ES-I3 (cell line): Measurements from ENCODE around the gene PAFAH2.

ENCODE experiments used
- H3K36me3 ChIP-seq: 2 replicates; pipeline ENCODE4 v1.6.1; 2013; ENCODE audit warnings: mild to moderate bottlenecking, low read length, control low read depth, moderate library complexity; ENCODE audit not compliant: insufficient read depth
- H3K4me1 ChIP-seq: 2 replicates; pipeline ENCODE4 v1.6.1; 2013; ENCODE audit warnings: mild to moderate bottlenecking, control low read depth, low read length; ENCODE audit not compliant: insufficient read depth
- H3K9ac ChIP-seq: 2 replicates; pipeline ENCODE4 v1.6.1; 2013; ENCODE audit warnings: low read depth, mild to moderate bottlenecking, low read length, moderate library complexity
- H3K9me3 ChIP-seq: 2 replicates; pipeline ENCODE4 v1.6.1; 2013; ENCODE audit warnings: mild to moderate bottlenecking, low read length, moderate library complexity; ENCODE audit not compliant: control insufficient read depth, insufficient read depth

The PAFAH2 gene

GRCh38 chr1:25997828-25998761 is at the start of gene PAFAH2:
Gene PAFAH2 (minus strand): TSS chr1:25998063. CDS start chr1:25990816, 7,247 bp downstream.
- peak within 1 kb of the TSS; percentile 72 for H3K9ac ChIP-seq
- H3K9me3 ChIP-seq = no peaks in the 10 kb centered on the region
- H3K4me1 ChIP-seq = peaks cover 10% of the 10 kb centered on the region
- no peaks in the 10 kb centered on the region for H3K36me3 ChIP-seq

- H3K36me3 ChIP-seq = no peaks in the 10 kb centered on the region
- H3K9me3 ChIP-seq = no peaks in the 10 kb centered on the region
- H3K4me1 ChIP-seq = no peaks in the 10 kb centered on the region
- no peak overlapping the region for H3K9ac ChIP-seq
These were observed 49.5 kb upstream of the PAFAH2 start for GRCh38 chr1:26047278-26047874.

DNA sequence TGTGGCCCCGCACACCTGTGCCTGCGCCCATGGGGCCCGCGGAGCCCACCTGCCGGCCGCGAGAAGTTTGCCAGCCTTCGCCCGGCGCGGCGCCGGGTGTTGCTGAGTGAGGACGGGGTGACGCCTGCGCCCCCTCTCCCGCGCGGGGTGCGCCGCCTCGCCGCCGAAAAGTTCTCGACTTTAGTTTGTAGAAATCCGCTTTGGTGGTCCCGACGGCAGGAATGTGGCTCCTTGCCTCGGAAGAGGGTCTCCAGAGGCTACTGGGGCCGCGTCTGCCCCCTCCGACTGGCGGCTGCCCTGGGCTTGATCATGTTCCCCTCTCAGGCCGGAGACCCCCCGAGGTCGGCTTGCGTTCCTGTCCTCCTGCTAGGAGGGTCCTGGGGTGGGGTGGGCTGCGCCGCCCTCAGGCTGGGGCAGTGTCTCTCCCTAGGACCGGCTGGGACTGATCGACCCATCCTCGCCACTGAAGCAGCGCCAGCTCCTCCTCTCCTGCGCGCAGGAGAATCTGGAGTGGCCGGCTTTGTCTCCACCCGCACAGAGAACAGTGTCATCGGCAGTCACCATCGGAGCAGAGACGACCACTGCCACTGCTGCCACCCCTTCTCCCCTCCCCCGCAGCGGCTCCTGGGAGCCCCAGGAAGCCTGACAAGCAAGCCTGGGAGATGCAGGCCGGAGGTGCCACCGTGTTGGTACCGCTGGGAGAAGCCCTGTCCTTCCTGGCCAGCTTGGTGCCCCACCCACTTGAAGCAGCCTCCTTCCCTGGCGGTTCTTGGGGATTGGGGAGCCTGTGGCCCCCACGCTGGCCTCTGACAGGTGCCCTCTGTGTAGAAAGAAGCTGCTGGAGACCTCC is 48.6 kb upstream of the PAFAH2 start:
- no peaks in the 10 kb centered on the region for H3K9me3 ChIP-seq
- peak overlapping the region; percentile 55; the same call in 1 of the 2 replicates for H3K9ac ChIP-seq
- H3K4me1 ChIP-seq = no peaks in the 10 kb centered on the region
- H3K36me3 ChIP-seq = no peaks in the 10 kb centered on the region

GRCh38 chr1:26045722-26046245 is 47.9 kb upstream of the PAFAH2 start, which contains the start of gene SLC30A2:
Gene SLC30A2 (minus strand): TSS chr1:26046118. CDS start chr1:26045896, 222 bp downstream.
- no peaks in the 10 kb centered on the region for H3K9me3 ChIP-seq
- no peaks in the 10 kb centered on the region for H3K36me3 ChIP-seq
- H3K9ac ChIP-seq = peak within 1 kb of the TSS; percentile 55; the same call in 1 of the 2 replicates
- no peaks in the 10 kb centered on the region for H3K4me1 ChIP-seq

DNA sequence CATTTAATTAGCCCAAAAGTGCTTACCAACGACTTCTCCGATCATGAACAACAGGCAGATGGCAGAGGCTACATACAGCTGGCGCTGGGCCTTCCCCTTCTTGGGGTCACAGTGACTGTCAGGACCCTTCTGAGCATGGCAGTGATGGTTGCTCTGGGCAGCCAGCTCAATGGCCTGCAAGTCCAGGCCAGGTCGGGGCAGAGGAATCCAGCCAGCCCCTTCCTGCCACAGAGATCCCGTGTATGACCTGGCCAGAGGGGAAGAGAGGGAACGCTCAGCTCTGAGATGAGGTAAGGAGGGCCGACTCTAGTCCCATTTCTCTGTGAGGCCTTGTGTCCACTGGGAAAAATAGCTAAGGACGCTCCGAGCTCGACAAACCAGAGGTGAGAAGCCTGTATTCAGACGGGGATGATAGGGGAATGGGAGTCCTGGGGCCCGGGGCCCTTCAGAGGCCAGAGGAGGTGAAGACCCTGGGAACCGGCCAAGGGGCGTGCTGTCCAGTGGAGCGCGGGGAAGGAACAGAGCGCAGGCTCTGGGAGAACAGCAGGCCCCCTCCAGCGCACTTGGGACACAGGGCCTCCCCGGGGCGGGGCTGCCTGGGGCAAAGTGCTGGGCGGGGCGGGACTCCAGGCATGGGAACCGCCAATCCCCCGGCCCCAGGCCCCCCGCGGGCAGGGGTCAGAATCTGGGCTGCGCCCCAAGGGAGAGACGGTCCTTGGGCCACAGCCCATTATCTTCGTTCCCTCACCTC is 47.3 kb upstream of the PAFAH2 start:
- H3K36me3 ChIP-seq = no peaks in the 10 kb centered on the region
- no peaks in the 10 kb centered on the region for H3K4me1 ChIP-seq
- peak overlapping the region; percentile 55; the same call in 1 of the 2 replicates for H3K9ac ChIP-seq
- H3K9me3 ChIP-seq = no peaks in the 10 kb centered on the region

GRCh38 chr1:26044414-26044813 is 46.6 kb upstream of the PAFAH2 start:
- Histone ChIP-seq H3K9me3 (no peaks in the 10 kb centered on the region), H3K36me3 (no peaks in the 10 kb centered on the region), H3K4me1 (no peaks in the 10 kb centered on the region), H3K9ac (no peak overlapping the region)

- no peak overlapping the region for H3K9ac ChIP-seq
- no peaks in the 10 kb centered on the region for H3K9me3 ChIP-seq
- H3K36me3 ChIP-seq = no peaks in the 10 kb centered on the region
- no peaks in the 10 kb centered on the region for H3K4me1 ChIP-seq
These were observed 45.9 kb upstream of the PAFAH2 start for GRCh38 chr1:26043765-26044164.

GRCh38 chr1:26041978-26042377 is 44.1 kb upstream of the PAFAH2 start:
- H3K9me3 ChIP-seq = no peaks in the 10 kb centered on the region
- no peaks in the 10 kb centered on the region for H3K4me1 ChIP-seq
- H3K9ac ChIP-seq = no peak overlapping the region; the same call in 1 of the 2 replicates
- no peaks in the 10 kb centered on the region for H3K36me3 ChIP-seq

GRCh38 chr1:26041401-26041800 is 43.5 kb upstream of the PAFAH2 start:
- H3K36me3 ChIP-seq = no peaks in the 10 kb centered on the region
- no peaks in the 10 kb centered on the region; the same call in 1 of the 2 replicates for H3K4me1 ChIP-seq
- H3K9ac ChIP-seq = no peak overlapping the region
- no peaks in the 10 kb centered on the region for H3K9me3 ChIP-seq

GRCh38 chr1:26038904-26039303 is 41.0 kb upstream of the PAFAH2 start:
- H3K9ac ChIP-seq = no peak overlapping the region
- H3K4me1 ChIP-seq = no peaks in the 10 kb centered on the region; the same call in 1 of the 2 replicates
- H3K9me3 ChIP-seq = no peaks in the 10 kb centered on the region
- no peaks in the 10 kb centered on the region for H3K36me3 ChIP-seq

- no peaks in the 10 kb centered on the region for H3K9me3 ChIP-seq
- H3K36me3 ChIP-seq = no peaks in the 10 kb centered on the region
- no peaks in the 10 kb centered on the region; the same call in 1 of the 2 replicates for H3K4me1 ChIP-seq
- H3K9ac ChIP-seq = no peak overlapping the region
These were observed 40.6 kb upstream of the PAFAH2 start for GRCh38 chr1:26038477-26038876.

DNA sequence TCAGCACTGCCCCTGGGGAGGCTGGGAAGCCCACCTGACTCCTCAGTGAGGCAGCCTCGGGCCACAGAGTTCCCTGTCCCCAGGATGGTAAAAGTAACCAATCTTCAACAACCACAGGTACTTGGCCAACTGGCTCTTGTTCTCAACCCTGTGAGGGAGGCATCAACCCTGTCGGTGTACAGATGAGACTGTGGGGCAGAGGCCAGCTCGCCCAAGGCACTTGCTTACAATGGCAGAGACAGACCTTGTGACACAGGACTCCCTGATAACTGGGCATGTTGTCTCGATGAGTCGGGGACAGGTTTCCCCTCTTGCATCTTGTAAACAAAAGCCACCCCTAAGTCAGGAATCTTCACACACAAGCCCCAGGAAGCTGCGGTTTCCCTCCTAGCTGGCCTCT is 40.0 kb upstream of the PAFAH2 start:
- H3K9ac ChIP-seq = no peak overlapping the region
- H3K36me3 ChIP-seq = no peaks in the 10 kb centered on the region
- H3K4me1 ChIP-seq = no peaks in the 10 kb centered on the region; the same call in 1 of the 2 replicates
- H3K9me3 ChIP-seq = no peaks in the 10 kb centered on the region

GRCh38 chr1:26036756-26037281 is 39.0 kb upstream of the PAFAH2 start:
- Histone ChIP-seq H3K9me3 (no peaks in the 10 kb centered on the region), H3K4me1 (no peaks in the 10 kb centered on the region; the same call in 1 of the 2 replicates), H3K9ac (no peak overlapping the region), H3K36me3 (no peaks in the 10 kb centered on the region)
